Heart left ventricle (tissue), 13 donors: ENCODE measurements around the gene SLC22A31.

Experiments used
- CTCF ChIP-seq, 12 donors: fragments of 200-600 bp; sonication (generic) in 4 of 12; IDR thresholded peaks; one replicate each; pipeline versions ENCODE4 v1.5.0 to v1.8.0; 2018 to 2022; ENCODE audit warnings: antibody characterized with exemption in 12 of 12, mild to moderate bottlenecking in 5 of 12
- POLR2A ChIP-seq, 2 donors: fragments of 450-650 bp; IDR thresholded peaks; one replicate each; pipeline ENCODE4 v1.6.1; 2017; ENCODE audit warnings: antibody characterized with exemption in 2 of 2, mild to moderate bottlenecking in 2 of 2, moderate library complexity in 2 of 2
- donor health status: ischemic (EF 13 %, LVEDD 7.1; RV severe dilation, severe dysfunction).
- donor health status: DM: no; HTN: yes; CAD: no.
- donor health status: DM: no; HTN: no; CAD: no.
- donor health status: ischemic (EF 25% LVEDD 6.9; RV normal size, moderate dysfunction).
- donor health status: ischemic (EF 25% LVEDD 5.7; RV mildly dilated, moderate dysfunction).
- donor health status: ischemic (EF 35%, LVEDD 5.7; RV mildly dilated, moderate dysfunction).
- donor health status: nonischemic (EF 11% LVEDD 7.7; RV severe dilation, severe dysfunction).
- donor health status: DM: yes; HTN: yes; CAD: no.
- donor health status: PGD.
- donor health status: ischemic (EF 29% LVEDD 5.4; RV normal size, mild dysfunction).
- donor health status: nonischemic (EF 23%, LVEDD 6.1; RV moderate dilation, normal function).

- no peak for TF ChIP-seq CTCF (IDR thresholded peaks at IDR 0.05)
- no peak for TF ChIP-seq POLR2A (IDR thresholded peaks at IDR 0.05)
These were observed 7.7 kb upstream of the SLC22A31 start for GRCh38 chr16:89207993-89208392.
